DMS153 treated with DMSO at 0.1 percent for 48 hours (cell line): Measurements from ENCODE around the gene SPINK13.
"Not testable (repeated sequence)": the region's sequence is repeated elsewhere in the genome, so short reads cannot be mapped to it uniquely, and the experiment has no call there.

Experiments used
- DNase-seq: peaks from one replicate; lab custom pipeline; 2025; ENCODE audit not compliant: unreplicated experiment; lab: John Stamatoyannopoulos, UW

Gene SPINK13, protein sequence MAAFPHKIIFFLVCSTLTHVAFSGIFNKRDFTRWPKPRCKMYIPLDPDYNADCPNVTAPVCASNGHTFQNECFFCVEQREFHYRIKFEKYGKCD

DNA sequence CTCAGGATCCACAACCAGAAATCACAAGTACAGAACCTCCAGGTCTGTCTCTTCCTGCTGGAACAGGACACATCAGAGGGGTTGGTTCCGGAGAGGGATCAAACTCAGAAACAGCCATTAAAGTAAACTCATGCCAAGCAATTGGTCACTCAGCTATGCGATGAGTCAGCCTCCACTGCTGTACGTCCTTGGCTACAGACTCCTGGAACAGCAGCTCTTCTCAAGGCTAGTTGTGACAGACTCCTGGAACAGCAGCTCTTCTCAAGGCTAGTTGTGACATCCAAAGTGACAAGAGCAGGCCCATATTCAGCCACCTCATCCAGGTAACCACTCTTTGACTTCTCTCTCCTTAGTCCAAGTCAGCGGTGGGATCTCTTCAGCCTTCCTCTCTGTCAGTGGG lies at the start of gene SPINK13:
TSS of gene SPINK13 (plus strand) at position 229 of the 400 bp plus-strand sequence. CDS start 1,279 bp downstream, outside the sequence.
- no peak for DNase-seq

DNA sequence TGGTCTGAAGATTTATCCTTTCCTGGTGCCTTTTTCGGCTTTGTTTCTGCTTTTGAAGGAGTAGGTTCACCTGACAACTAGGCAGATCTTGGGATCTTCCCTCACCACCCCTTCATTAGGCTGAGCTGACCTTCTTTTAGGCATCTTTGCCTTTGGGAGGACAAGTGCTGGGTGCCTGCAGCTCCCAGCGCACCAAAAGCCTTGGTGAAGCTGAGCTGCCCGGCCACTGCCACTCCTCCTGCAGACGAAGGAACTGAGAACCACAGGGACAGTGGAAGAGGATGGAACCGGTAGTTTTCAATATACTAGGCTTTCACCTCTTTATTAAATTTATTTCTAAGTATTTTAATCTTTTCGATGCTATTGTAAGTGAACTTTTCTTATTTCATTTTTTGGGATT lies 47.1 kb upstream of the SPINK13 start:
- DNase-seq: no peak

DNA sequence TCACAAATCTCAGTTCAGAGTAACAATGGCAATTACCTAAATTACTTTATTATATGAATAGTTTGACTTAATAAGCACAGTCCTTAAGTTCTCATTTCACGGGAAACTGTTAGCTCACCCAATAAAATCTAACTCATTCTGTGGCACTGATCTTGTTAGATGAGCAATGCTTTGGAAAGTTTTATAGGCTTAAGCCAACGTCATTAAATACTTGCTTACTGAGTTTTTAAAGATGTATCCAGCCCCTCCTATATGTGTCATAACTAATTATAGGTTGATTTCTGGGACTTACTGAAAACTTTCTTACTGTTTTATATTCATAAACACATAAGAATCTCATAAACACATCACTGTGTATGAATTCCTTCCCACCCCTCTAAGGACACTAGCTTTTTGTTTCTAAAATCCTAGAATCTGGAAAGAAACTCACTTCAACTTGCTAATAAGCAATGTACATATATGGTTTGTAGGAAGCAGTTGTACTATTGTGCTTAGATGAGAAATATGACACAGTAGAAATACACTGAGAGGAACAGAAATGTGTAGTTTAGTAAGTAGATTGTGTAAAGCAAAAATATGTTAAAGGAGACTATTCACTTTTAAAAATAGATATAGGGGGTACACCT lies 44.4 kb upstream of the SPINK13 start:
- DNase-seq: no peak

DNA sequence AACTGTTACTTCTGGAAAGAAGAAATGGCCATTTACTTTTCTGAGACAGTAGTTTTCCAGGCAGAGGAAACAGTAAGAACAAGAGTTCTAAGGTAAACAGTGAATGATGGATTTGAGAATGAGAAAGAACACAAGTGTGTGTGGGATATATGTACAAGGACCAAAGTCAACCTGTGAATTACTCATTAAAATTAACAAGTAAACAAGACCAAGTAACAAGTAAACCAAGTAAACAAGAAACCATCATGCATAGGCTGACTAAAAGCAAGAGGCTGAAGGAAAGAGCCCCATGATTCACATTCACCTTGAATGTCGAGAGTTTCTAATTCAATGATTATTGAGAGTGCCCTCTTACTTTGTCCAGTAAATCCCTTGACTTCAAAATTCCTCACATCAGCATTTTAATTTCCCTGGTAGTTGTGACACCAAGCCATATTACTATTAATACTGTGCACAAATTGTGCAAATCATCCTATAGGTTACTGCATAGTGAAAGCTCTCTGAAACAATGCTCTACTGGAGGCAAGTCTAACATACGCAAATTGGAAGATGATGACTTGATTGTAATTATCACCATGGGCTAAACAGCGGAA lies 40.1 kb upstream of the SPINK13 start:
- DNase-seq: no peak

DNA sequence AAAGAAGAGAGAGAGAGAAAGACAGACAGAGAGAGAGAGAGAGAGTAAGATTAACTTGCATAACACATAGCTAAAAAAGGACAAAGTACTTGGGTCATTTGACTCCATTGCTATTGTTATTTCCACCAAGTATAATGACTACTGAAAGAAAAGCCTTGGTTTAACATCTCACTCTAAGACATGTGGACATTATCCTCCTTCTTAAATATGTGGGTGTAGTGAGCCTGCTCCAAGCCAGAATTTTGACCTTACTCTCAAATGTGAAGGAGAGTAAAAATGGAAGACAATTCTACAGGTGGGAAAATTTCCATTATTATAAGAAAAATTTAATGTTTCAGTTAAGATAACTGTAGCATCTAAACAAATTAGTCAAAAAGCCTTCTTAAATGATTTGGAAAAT lies 38.8 kb upstream of the SPINK13 start:
- no peak for DNase-seq

DNA sequence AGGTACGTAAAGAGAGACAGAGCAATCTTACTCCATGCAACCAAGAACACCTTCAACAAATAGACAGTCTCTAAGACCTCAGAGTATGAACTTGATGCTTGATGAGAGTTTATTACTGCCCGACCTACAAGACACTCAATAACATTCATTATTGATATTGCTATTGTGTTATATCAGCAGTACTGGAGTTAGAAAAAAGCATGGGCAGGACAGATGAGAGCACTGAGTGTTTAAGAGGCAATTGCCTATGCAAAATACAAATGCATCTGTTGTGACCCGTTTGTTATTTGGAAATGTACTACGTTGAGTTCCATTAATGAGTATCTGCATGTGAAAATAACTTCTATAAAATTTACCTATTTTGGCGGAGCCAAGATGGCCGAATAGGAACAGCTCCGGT lies 38.4 kb upstream of the SPINK13 start:
- no peak for DNase-seq

DNA sequence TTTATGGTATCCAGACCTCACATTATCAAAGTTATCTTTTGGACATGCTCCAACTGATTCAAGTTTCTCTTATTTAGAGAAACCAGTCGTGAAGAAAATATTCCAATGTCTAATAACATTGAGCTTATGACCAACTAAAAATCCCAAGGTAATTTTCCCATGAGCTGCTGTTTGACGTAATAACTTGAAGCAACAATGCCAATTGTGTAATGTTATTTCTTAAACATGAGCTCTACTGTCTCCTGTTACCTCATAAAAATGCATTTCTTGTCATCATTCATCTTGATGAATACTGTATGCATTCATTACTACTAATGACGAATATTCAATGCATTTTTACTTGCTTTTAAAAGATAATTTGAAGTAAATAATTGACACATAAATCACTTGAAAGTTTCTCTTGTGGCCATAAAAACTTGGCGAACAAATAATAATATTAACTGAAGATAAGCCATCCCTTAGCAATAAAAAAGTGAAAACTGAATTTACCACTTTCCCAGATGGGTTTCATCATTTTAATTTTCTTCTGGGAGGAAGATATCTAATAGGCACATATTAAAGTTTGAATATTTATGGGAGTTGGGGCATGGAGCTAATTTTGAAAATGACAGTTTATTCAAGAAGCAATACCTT lies 30.7 kb upstream of the SPINK13 start:
- DNase-seq: no peak

DNA sequence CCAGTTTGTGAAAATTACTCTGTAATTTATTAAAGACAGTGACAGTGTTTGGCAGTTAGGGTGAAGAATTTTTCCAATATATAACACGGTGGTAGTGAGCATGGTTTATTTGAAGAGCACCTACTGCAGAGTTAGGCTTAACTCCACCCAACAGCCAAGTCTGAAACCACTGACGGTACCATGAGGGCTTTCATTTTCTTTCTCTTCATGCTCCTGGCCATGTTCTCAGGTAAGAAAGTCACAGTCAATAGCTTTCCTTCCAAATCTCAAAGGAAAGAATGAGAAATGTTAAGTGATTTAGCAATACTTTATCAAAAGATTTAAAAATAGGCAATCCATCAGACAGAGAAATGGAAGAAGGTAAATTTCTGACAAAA lies 30.2 kb upstream of the SPINK13 start, which contains the start of gene MARCOL:
TSS of gene MARCOL (plus strand) at position 108 of the 377 bp plus-strand sequence. CDS start at position 181, 73 bp downstream.
- no peak for DNase-seq

DNA sequence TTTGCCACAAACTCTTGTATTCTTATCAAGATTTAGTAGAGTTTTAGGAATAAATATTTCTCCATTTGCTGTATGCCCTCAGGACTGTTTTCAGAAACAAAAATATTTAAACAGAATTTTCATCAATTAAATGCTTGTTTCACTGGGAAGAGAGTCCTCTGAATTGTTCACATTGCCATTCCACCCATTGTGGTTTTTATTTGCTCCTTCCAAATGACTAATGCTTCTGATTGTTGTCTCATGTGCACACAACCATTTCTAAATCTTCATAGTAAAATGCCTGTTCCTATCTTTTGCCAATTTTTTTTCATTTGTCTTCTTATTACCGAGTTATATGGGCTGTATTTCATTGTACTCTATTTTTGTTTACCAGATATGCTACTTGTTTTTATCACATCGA lies 19.7 kb upstream of the SPINK13 start:
- DNase-seq: no peak

DNA sequence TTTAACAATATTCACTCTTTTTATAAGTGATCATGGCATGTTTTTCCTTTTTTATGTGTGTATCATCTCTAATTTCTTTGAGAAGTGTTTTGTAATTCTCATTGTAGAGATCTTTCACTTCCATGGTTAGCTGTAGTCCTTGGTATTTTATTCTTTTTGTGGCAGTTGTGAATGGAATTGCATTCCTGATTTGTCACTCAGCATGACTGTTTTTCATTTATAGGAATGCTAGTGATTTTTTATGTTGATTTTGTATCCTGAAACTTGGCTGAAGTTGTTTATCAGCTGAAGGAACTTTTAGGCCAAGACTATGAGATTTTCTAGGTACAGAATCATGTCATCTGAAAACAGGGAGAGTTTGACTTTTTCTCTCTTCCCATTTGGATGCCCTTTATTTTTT lies 13.1 kb upstream of the SPINK13 start:
- DNase-seq: no peak

DNA sequence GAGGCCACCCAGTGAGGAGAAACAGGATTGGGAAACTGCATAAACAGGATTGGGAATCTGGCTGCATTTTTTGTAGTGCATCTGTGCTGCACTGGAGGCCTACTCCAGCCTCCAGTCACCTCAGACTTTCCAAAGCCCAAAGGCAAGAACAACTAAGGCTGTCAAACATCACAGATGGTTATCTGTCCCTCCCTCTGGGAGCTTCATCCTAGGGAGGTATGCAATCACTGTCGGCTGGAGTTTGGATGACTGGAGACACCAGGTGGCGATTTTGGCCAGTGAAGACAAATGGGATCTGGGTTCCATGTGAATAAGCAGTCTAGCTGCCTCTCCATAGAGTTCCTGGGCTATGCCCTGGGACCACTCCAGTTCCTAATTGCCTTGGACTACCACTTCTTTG lies 9.3 kb upstream of the SPINK13 start:
- no peak for DNase-seq

DNA sequence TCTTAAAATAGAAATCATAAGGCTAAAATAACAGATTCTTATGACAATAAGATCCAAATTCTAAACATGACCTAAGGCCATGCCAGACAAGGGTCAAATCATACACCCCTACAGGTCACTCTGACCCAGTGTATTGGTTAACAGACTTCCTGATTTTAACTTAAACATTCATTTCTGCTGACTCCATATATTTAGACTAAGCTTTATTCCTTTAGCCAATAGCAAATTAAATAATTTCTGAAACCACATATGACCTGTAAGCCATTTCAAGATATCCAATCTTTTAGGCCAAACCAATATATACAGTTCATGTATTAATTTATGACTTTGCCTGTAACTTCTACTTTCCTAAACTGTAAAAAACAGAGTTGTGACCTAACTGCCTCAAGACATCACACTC lies 7.4 kb upstream of the SPINK13 start:
- no peak for DNase-seq

DNA sequence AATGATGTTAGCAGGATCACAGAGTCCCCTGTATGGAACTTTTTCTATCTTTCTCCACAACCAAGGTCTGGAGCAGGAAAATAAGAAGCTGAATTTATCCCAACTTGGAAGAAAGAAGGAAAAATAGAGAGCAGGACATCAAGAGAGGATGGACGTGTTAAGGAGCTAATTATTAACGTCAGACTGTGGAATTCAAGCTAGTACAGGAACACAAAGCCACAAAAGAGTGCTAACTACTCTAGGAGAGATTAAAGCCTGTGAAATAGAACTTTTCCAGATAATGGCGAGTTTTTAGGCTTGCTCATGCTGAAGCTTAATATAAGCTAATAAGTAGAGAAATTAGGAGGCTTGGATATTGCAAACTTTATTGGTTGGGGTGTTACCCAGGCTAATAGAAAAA lies 632 bp upstream of the SPINK13 start:
- DNase-seq: no peak

DNA sequence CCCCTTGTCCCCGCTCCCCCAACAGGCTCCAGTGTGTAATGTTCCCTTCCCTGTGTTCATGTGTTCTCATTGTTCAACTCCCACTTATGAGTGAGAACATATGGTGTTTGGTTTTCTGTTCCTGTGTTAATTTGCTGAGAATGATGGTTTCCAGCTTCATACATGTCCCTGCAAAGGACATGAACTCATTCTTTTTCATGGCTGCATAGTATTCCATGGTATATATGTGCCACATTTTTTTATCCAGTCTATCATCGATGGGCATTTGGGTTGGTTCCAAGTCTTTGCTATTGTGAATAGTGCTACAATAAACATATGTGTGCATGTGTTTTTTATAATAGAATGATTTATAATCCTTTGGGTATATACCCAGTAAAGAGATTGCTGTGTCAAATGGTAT lies 6.5 kb downstream of the SPINK13 start:
- DNase-seq: not testable (repeated sequence)

DNA sequence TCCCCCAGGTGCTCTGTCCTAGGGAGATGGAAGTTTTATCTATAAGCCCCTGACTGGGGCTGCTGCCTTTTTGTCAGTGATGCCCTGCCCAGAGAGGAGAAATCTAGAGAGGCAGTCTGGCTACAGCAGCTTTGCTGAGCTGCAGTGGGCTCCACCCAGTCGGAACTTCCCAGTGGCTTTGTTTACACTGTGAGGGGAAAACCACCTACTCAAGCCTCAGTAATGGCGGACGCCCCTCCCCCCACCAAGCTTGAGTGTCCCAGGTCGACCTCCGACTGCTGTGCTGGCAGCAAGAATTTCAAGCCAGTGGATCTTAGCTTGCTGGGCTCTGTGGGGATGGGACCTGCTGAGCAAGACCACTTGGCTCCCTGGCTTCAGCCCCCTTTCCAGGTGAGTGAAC lies 12.3 kb downstream of the SPINK13 start:
- not testable (repeated sequence) for DNase-seq

DNA sequence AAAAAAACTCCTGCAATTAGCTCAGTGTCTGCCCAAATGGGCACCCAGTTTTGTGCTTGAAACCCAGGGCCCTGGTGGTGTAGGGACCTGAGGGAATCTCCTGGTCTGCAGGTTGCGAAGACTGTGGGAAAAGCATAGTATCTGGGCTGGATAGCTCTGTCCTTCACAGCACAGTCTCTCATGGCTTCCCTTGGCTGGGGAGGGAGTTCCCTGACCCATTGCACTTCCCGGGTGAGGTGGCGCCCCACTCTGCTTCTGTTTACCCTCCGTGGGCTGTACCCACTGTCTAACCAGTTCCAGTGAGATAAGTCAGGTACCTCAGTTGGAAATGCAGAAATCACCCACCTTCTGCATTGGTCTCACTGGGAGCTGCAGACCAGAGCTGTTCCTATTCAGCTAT lies 12.7 kb downstream of the SPINK13 start:
- DNase-seq: not testable (repeated sequence)

DNA sequence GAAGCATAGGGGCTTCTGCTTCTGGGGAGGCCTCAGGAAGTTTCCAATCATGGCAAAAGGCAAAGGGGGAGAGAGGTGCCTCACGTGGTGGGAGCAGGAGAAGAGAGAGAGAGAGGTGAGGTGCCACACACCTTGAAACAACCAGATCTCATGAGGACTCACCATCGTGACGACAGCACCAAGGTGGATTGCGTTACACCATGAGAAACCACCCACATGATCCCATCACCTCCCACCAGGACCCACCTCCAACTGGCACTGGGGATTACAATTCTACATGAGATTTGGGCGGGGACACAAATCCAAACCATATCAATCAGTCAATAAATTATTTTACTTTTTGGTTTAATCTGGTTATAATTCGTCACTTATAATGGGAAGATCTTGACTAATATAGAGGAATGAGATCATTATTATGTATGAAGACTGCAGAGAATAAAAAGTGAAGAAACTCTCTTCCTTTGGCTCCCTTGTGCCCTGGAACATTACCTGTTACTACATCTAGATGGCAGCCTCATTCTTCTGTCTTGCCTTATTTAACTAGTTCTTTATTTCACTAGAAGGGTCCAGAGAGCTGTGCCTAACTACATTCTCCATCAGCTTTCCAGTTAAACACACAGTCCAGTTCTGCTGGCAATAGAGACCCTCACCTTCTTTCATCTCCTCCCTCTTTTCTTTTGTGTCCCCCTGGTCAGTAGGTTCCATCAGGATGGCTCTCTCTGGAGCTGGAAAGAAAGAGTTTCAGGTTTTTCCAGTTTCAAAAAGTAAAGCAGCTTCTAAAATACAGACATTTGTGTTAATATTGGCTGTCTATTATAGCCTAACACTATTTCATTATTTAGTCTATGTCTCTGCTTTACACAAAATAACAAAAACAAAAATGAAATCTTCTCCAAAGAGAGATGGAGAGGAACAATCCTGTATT lies 21.9 kb downstream of the SPINK13 start:
- DNase-seq: no peak

DNA sequence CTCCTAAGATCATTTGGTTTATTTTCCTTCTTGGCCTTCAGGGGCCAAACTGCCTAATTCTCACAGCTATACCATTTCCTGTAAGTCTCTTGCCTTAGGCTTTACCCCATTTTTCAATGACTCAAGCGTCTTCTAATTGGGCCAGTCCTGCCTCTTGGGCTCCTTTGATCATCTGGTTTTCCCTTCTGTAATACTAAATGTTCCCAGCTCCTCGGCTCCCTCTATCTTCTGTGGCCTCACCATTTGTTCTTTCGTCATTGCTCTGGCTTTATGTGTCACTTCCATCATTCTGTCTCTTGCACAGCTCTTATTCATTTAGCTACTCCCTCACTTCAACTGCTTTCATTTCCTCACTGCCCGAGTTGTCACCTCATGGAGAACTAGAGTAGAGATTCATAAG lies 29.1 kb downstream of the SPINK13 start:
- no peak for DNase-seq

DNA sequence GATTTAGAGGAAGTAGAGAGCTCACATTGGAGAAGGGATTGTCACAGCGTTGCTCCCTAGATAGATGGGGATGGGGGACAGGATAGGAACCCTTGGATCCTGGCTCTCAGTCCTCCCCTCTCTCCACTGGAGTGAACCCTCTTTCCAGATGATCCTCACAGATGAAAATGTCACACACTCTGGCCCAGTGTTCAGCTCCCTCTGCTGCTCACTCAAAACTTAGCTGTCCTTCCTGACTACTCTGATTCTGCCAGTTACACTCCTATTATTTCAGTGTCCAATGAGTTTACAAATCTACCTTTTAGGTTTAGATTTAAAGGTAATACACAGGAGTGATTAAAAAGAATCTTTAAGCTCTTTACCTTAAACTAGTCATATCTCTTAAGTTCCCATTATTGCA lies 37.9 kb downstream of the SPINK13 start:
- no peak for DNase-seq

DNA sequence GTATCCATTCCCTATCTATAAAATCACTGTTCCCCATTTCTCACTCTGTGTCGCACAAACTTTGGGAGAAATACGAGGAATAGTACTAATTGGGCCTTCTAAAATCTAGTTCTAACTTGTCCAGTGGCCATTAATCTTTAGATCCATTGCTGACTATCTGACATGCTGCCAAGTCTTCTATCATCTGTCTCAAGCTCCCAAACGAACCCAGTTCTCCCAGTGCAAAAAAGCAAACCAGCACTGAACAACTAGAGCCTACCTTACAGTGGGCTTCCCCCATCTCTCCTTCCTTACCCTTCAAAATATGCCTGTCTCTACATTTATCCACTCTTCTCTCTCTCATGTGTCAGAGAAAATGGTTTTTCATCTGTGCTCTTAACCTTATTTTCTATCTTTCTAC lies 40.4 kb downstream of the SPINK13 start:
- no peak for DNase-seq

DNA sequence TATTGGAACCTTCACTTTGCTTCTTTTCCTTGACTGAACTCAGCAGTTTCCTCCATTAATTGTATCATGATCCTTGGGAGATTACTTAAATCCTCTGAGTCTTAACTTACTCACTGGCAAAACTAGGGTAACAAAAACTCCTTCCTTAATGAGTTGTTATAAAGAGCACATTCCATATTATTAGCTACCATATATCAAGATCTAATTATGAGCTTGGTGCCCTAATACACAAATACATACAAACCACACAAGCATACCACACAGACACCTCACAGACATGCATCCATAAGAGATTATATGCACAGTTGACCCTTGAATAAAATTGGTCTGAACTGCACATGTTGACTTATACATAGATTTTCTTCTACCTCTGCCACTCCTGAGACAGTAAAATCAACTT lies 41.2 kb downstream of the SPINK13 start:
- no peak for DNase-seq
